H9 (cell line): ENCODE results near the gene PIH1D2. TPM values are rescaled to one million over a fixed set of nuclear protein-coding genes. Genes with fewer than 3 reads are reported as not detected.
"Not testable (repeated sequence)": the region's sequence is repeated elsewhere in the genome, so short reads cannot be mapped to it uniquely, and the experiment has no call there.

Experiments used
- DNase-seq: peaks from one replicate; pipeline ENCODE4 v3.0.0-alpha.2; 2017
- H2AFZ ChIP-seq: one replicate; pipeline ENCODE4 v1.6.1; 2013; ENCODE audit warnings: mild to moderate bottlenecking, low read length, control low read depth, moderate library complexity
- H2AK5ac ChIP-seq: 2 replicates; pipeline ENCODE4 v1.6.1; 2013; ENCODE audit warnings: low read length, control low read depth, mixed read lengths; ENCODE audit not compliant: insufficient read length
- H2BK120ac ChIP-seq: one replicate; pipeline ENCODE4 v1.6.1; 2013; ENCODE audit warnings: low read depth, mild to moderate bottlenecking, low read length, control low read depth, inconsistent platforms; ENCODE audit not compliant: poor library complexity, severe bottlenecking
- H2BK12ac ChIP-seq: 2 replicates; pipeline ENCODE4 v1.6.1; 2013; ENCODE audit warnings: low read length, control low read depth, mixed read lengths, low read depth; ENCODE audit not compliant: insufficient read length
- H2BK15ac ChIP-seq: 2 replicates; pipeline ENCODE4 v1.6.1; 2013; ENCODE audit warnings: low read depth, low read length, control low read depth
- H2BK20ac ChIP-seq: one replicate; pipeline ENCODE4 v1.6.1; 2013; ENCODE audit warnings: low read depth, mild to moderate bottlenecking, low read length, control low read depth, inconsistent platforms; ENCODE audit not compliant: poor library complexity, severe bottlenecking
- H2BK5ac ChIP-seq: 2 replicates; pipeline ENCODE4 v1.6.1; 2013; ENCODE audit warnings: low read length, control low read depth, mixed read lengths; ENCODE audit not compliant: insufficient read length
- H3K14ac ChIP-seq: 2 replicates; pipeline ENCODE4 v1.6.1; 2013; ENCODE audit warnings: low read length, control low read depth; ENCODE audit not compliant: insufficient read depth
- H3K18ac ChIP-seq: 2 replicates; pipeline ENCODE4 v1.6.1; 2013; ENCODE audit warnings: low read depth, mild to moderate bottlenecking, mixed read lengths, low read length, control low read depth; ENCODE audit not compliant: insufficient read length
- H3K23ac ChIP-seq: 2 replicates; pipeline ENCODE4 v1.6.1; 2013; ENCODE audit warnings: low read length, control low read depth, mixed read lengths, low read depth; ENCODE audit not compliant: insufficient read length
- H3K23me2 ChIP-seq: 2 replicates; pipeline ENCODE4 v1.6.1; 2013; ENCODE audit warnings: low read depth, mild to moderate bottlenecking, mixed read lengths, low read length, control low read depth; ENCODE audit not compliant: insufficient read length, poor library complexity, severe bottlenecking
- H3K27ac ChIP-seq: 2 replicates; pipeline ENCODE4 v1.5.1; 2013; ENCODE audit warnings: low read length, control low read depth, mixed read lengths, low read depth; ENCODE audit not compliant: insufficient read length
- H3K27me3 ChIP-seq: 2 replicates; pipeline ENCODE4 v1.6.1; 2013; ENCODE audit warnings: low read length, control low read depth, inconsistent platforms; ENCODE audit not compliant: insufficient read depth
- H3K4ac ChIP-seq: 2 replicates; pipeline ENCODE4 v1.6.1; 2013; ENCODE audit warnings: low read depth, mild to moderate bottlenecking, control low read depth, inconsistent platforms, low read length, moderate library complexity
- H3K4me1 ChIP-seq: 2 replicates; pipeline ENCODE4 v1.6.1; 2013; ENCODE audit warnings: low read length, control low read depth, inconsistent platforms; ENCODE audit not compliant: insufficient read depth
- H3K4me2 ChIP-seq: 2 replicates; pipeline ENCODE4 v1.6.1; 2013; ENCODE audit warnings: low read length, control low read depth, mixed read lengths; ENCODE audit not compliant: insufficient read length, insufficient read depth
- H3K56ac ChIP-seq: 2 replicates; pipeline ENCODE4 v1.6.1; 2013; ENCODE audit warnings: low read depth, mild to moderate bottlenecking, mixed read lengths, low read length, control low read depth; ENCODE audit not compliant: insufficient read length
- H3K79me1 ChIP-seq: 2 replicates; pipeline ENCODE4 v1.6.1; 2013; ENCODE audit warnings: low read depth, mild to moderate bottlenecking, moderate library complexity, low read length, control low read depth, inconsistent platforms; ENCODE audit not compliant: insufficient read depth, poor library complexity, severe bottlenecking
- H3K79me2 ChIP-seq: 2 replicates; pipeline ENCODE4 v1.6.1; 2013; ENCODE audit warnings: low read length, control low read depth, inconsistent platforms; ENCODE audit not compliant: insufficient read depth
- H3K9ac ChIP-seq: 2 replicates; pipeline ENCODE4 v1.6.1; 2013; ENCODE audit warnings: low read length, control low read depth, mixed read lengths; ENCODE audit not compliant: insufficient read length; ENCODE audit errors: extremely low read depth
- H3K9me3 ChIP-seq: one replicate; pipeline ENCODE4 v1.6.1; 2013; ENCODE audit warnings: low read depth, low read length, inconsistent platforms; ENCODE audit not compliant: control insufficient read depth
- H3T11ph ChIP-seq: one replicate; pipeline ENCODE4 v1.6.1; 2013; ENCODE audit warnings: mild to moderate bottlenecking, low read length, control low read depth, inconsistent platforms
- H4K20me1 ChIP-seq: one replicate; pipeline ENCODE4 v1.6.1; 2013; ENCODE audit not compliant: control insufficient read depth, insufficient read length, insufficient read depth
- H4K5ac ChIP-seq: 2 replicates; pipeline ENCODE4 v1.6.1; 2013; ENCODE audit warnings: low read depth, mild to moderate bottlenecking, mixed read lengths, low read length, control low read depth; ENCODE audit not compliant: insufficient read length
- H4K8ac ChIP-seq: replicated peaks from 2 replicates; pipeline ENCODE4 v1.6.1; 2013; ENCODE audit warnings: low read length, control low read depth, mixed read lengths, low read depth; ENCODE audit not compliant: insufficient read length
- H4K91ac ChIP-seq: 2 replicates; pipeline ENCODE4 v1.6.1; 2013; ENCODE audit warnings: low read depth, mild to moderate bottlenecking, moderate library complexity, mixed read lengths, low read length, control low read depth; ENCODE audit not compliant: insufficient read length
- H3K27ac Mint-ChIP-seq, 3 experiments: 2 replicates in 2 of 3; 3 replicates in 1 of 3; pipeline ENCODE4 v1.8.0; 2020 to 2021; ENCODE audit warnings: mixed read lengths in 3 of 3, mild to moderate bottlenecking in 1 of 3, moderate library complexity in 1 of 3
- H3K27me3 Mint-ChIP-seq: 2 replicates; pipeline ENCODE4 v1.8.0; 2021; ENCODE audit warnings: low read depth, mild to moderate bottlenecking, moderate library complexity, mixed read lengths
- H3K36me3 Mint-ChIP-seq, 3 experiments: 2 replicates in 2 of 3; 3 replicates in 1 of 3; pipeline ENCODE4 v1.8.0; 2020 to 2021; ENCODE audit warnings: low read depth in 3 of 3, mixed read lengths in 3 of 3; ENCODE audit not compliant: insufficient read depth in 1 of 3
- H3K4me1 Mint-ChIP-seq, 2 experiments: 2 replicates each; pipeline ENCODE4 v1.8.0; 2020; ENCODE audit warnings: mixed read lengths in 2 of 2
- H3K4me3 Mint-ChIP-seq, 2 experiments: 2 replicates in 1 of 2; 3 replicates in 1 of 2; pipeline ENCODE4 v1.8.0; 2020 to 2021; ENCODE audit warnings: mild to moderate bottlenecking in 2 of 2, mixed read lengths in 2 of 2, moderate library complexity in 1 of 2
- H3K9me3 Mint-ChIP-seq, 2 experiments: 2 replicates in 1 of 2; 3 replicates in 1 of 2; pipeline ENCODE4 v1.8.0; 2020; ENCODE audit warnings: mild to moderate bottlenecking in 2 of 2, mixed read lengths in 2 of 2, moderate library complexity in 1 of 2
- CTCF ChIP-seq: fragments of 200-600 bp; sonication (generic); conservative IDR thresholded peaks from 3 replicates; pipeline ENCODE4 v1.8.0; 2021; ENCODE audit warnings: antibody characterized with exemption, mild to moderate bottlenecking
- WGBS: extraction: QIAGEN DNeasy Blood & Tissue Kit; methylation state at CpG from one replicate; pipeline ENCODE4 v1.1.7; 2013; ENCODE audit warnings: missing lambda C conversion rate, low lambda C conversion rate, mixed read lengths; ENCODE audit not compliant: insufficient read length; ENCODE audit errors: extremely low coverage; 5-methylcytosine and 5-hydroxymethylcytosine counted together
- total RNA-seq: library from RNA; stranded (reverse); gene quantifications from 2 replicates; pipeline ENCODE4 v1.2.1, GENCODE V29; 2021

PIH1D2 gene
- total RNA-seq, 1 experiment from 2014 or later, result 1.1 TPM

- DNase-seq, result no peak
- H2AFZ ChIP-seq, result no peak overlapping the region
- no peaks in the 10 kb centered on the region for H3K4me1 ChIP-seq
- Mint-ChIP-seq H3K4me3 (no peak overlapping the region), H3K27ac (no peak overlapping the region), H3K36me3 (peaks cover 16 to 32% (median 28%) of the 10 kb centered on the region in 3 experiments; a peak in 6 of 7 replicates), H3K4me1 (no peaks in the 10 kb centered on the region), H3K27me3 (no peaks in the 10 kb centered on the region), H3K9me3 (no peaks in the 10 kb centered on the region)
- H4K5ac ChIP-seq, result no peak overlapping the region
- H3K27ac ChIP-seq, result no peak overlapping the region
- no peak overlapping the region for H3K14ac ChIP-seq
- no peak for TF ChIP-seq CTCF
- H3K27me3 ChIP-seq, result no peaks in the 10 kb centered on the region
- no peak overlapping the region for H2BK12ac ChIP-seq
- no peaks in the 10 kb centered on the region for H3K9me3 ChIP-seq
- no peak overlapping the region for H3K23ac ChIP-seq
- no peak overlapping the region for H3K4ac ChIP-seq
- no peaks in the 10 kb centered on the region for H3K23me2 ChIP-seq
- H4K20me1 ChIP-seq, result no peaks in the 10 kb centered on the region
- H3K79me2 ChIP-seq, result no peaks in the 10 kb centered on the region
- no peak overlapping the region for H2BK20ac ChIP-seq
- H3K79me1 ChIP-seq, result no peaks in the 10 kb centered on the region
- H4K8ac ChIP-seq, result no peak overlapping the region
- no peak overlapping the region for H2BK120ac ChIP-seq
- H3K18ac ChIP-seq, result no peak overlapping the region
- H2AK5ac ChIP-seq, result no peak overlapping the region
- H3T11ph ChIP-seq, result no peak overlapping the region
- no peak overlapping the region for H3K4me2 ChIP-seq
- no peak overlapping the region for H2BK15ac ChIP-seq
- H3K9ac ChIP-seq, result no peak overlapping the region
- no peak overlapping the region for H4K91ac ChIP-seq
- H2BK5ac ChIP-seq, result no peak overlapping the region
- H3K56ac ChIP-seq, result no peak overlapping the region
Observed at GRCh38 chr11:112096194-112096593, 22.4 kb upstream of the PIH1D2 start.

GRCh38 chr11:112095302-112095701 is 21.5 kb upstream of the PIH1D2 start:
- H4K91ac ChIP-seq, H2BK120ac ChIP-seq, H3K9me3 Mint-ChIP-seq, H3K23me2 ChIP-seq, H4K8ac ChIP-seq, H3K56ac ChIP-seq, H4K20me1 ChIP-seq, H3K27ac Mint-ChIP-seq, H2BK5ac ChIP-seq, H3K79me1 ChIP-seq, H3K18ac ChIP-seq, H3K23ac ChIP-seq, H2BK12ac ChIP-seq, H4K5ac ChIP-seq, H3K27me3 ChIP-seq, H3K4me2 ChIP-seq, H3K9me3 ChIP-seq, H3K27ac ChIP-seq, H3K79me2 ChIP-seq, H3K4me1 Mint-ChIP-seq, H2AFZ ChIP-seq, H3K9ac ChIP-seq, H2BK20ac ChIP-seq, H3K14ac ChIP-seq, H3K27me3 Mint-ChIP-seq, DNase-seq, H2BK15ac ChIP-seq, H3K4me1 ChIP-seq, H3K4ac ChIP-seq, H3T11ph ChIP-seq, H2AK5ac ChIP-seq, H3K4me3 Mint-ChIP-seq: not testable (repeated sequence)
- peaks cover 22 to 41% (median 34%) of the 10 kb centered on the region in 3 experiments; a peak in 6 of 7 replicates for H3K36me3 Mint-ChIP-seq
- WGBS, result no CpG with 5 or more reads among the region's 2 CpGs
